Endothelial cell of umbilical vein (primary cell): ENCODE measurements around the gene EYS. TPM values are rescaled to one million over a fixed set of nuclear protein-coding genes. Genes with fewer than 3 reads are reported as not detected.

ENCODE experiments used
- BruUV-seq: library from RNA; stranded (reverse); fragments of 400-500 nt; replicated peaks from 2 replicates; lab custom pipeline; 2021; lab: Mats Ljungman, UMichigan
- CTCF ChIA-PET: fragments of 300-600, 350-600 bp; sonication (Branson Sonifier 250); formaldehyde crosslinking; loops from one replicate; lab custom pipeline; 2021; ENCODE audit warnings: antibody characterized with exemption, inconsistent platforms; lab: Charles Lee
- POLR2A ChIA-PET: fragments of 300-600, 350-600 bp; sonication (Branson Sonifier 250); formaldehyde crosslinking; loops from one replicate; lab custom pipeline; 2021; ENCODE audit warnings: antibody characterized with exemption, inconsistent platforms; lab: Charles Lee
- DNase-seq: peaks from one replicate; pipeline ENCODE4 v3.0.0-alpha.2; 2011; ENCODE audit warnings: low read depth, low spot score
- FAIRE-seq: peaks from 2 replicates; lab custom pipeline; 2011; peaks lifted over from hg19 to GRCh38; lab: Jason Lieb, UNC
- H2AFZ ChIP-seq: 2 replicates; pipeline ENCODE4 v1.6.0; 2012; ENCODE audit warnings: low read depth, low read length, control low read depth, inconsistent platforms
- H3K27ac ChIP-seq: 2 replicates; pipeline ENCODE4 v1.5.1; 2011; ENCODE audit warnings: low read depth, mild to moderate bottlenecking, control low read depth, low read length, moderate library complexity; ENCODE audit not compliant: insufficient read depth
- H3K27me3 ChIP-seq, 2 experiments: 2 replicates each; pipeline versions ENCODE4 v1.6.0 to v1.6.1; 2011; ENCODE audit warnings: low read length in 2 of 2, mixed read lengths in 1 of 2; ENCODE audit not compliant: control insufficient read depth in 2 of 2, insufficient read depth in 2 of 2
- H3K36me3 ChIP-seq, 2 experiments: 2 replicates in 1 of 2; 3 replicates in 1 of 2; pipeline ENCODE4 v1.5.1; 2011; ENCODE audit warnings: low read length in 2 of 2, mild to moderate bottlenecking in 1 of 2, moderate library complexity in 1 of 2; ENCODE audit not compliant: control insufficient read depth in 2 of 2, insufficient read depth in 2 of 2; ENCODE audit errors: extremely low read depth in 1 of 2
- H3K4me1 ChIP-seq: 3 replicates; pipeline ENCODE4 v1.5.1; 2011; ENCODE audit warnings: mild to moderate bottlenecking, low read length; ENCODE audit not compliant: control insufficient read depth, insufficient read depth; ENCODE audit errors: extremely low read depth
- H3K4me2 ChIP-seq: 2 replicates; pipeline ENCODE4 v1.6.1; 2011; ENCODE audit warnings: low read length, control low read depth, mixed read lengths; ENCODE audit not compliant: insufficient read depth
- H3K4me3 ChIP-seq, 3 experiments: fragments of 200-600 bp in 1 of 3; sonication (generic), shearing (Covaris generic) in 1 of 3; replicated peaks in 1 of 3; 2 replicates each; pipeline ENCODE4 v1.5.1; 2011 to 2016; ENCODE audit warnings: control low read depth in 3 of 3, low read length in 3 of 3, mild to moderate bottlenecking in 2 of 3, inconsistent platforms in 1 of 3, low read depth in 1 of 3, moderate library complexity in 1 of 3; ENCODE audit not compliant: insufficient read depth in 1 of 3
- H3K79me2 ChIP-seq: 2 replicates; pipeline ENCODE4 v1.6.0; 2012; ENCODE audit warnings: low read length, inconsistent platforms; ENCODE audit not compliant: control insufficient read depth, insufficient read depth
- H3K9ac ChIP-seq: replicated peaks from 2 replicates; pipeline ENCODE3; 2011; ENCODE audit warnings: low read length, control low read depth; ENCODE audit not compliant: insufficient read depth; ENCODE audit errors: extremely low read depth
- H3K9me1 ChIP-seq: replicated peaks from 3 replicates; pipeline ENCODE4 v1.6.0; 2011; ENCODE audit warnings: mild to moderate bottlenecking, low read length; ENCODE audit not compliant: control insufficient read depth, insufficient read depth; ENCODE audit errors: extremely low read depth
- H3K9me3 ChIP-seq: replicated peaks from 2 replicates; pipeline ENCODE4 v1.5.1; 2012; ENCODE audit warnings: low read length, inconsistent platforms; ENCODE audit not compliant: control insufficient read depth, insufficient read depth
- H4K20me1 ChIP-seq: replicated peaks from 2 replicates; pipeline ENCODE3; 2011; ENCODE audit warnings: mild to moderate bottlenecking, low read length; ENCODE audit not compliant: control insufficient read depth, insufficient read depth; ENCODE audit errors: extremely low read depth
- CTCF ChIP-seq, 2 donors: IDR thresholded peaks; 1 replicate in 1 of 2; 2 replicates in 1 of 2; pipeline ENCODE4 v1.5.1; 2011; ENCODE audit warnings: low read length in 2 of 2, mild to moderate bottlenecking in 2 of 2, moderate library complexity in 2 of 2, control low read depth in 1 of 2, inconsistent platforms in 1 of 2, low read depth in 1 of 2; ENCODE audit not compliant: insufficient read depth in 1 of 2; ENCODE audit errors: extremely low read depth in 1 of 2
- EZH2 ChIP-seq: IDR thresholded peaks from 2 replicates; pipeline ENCODE4 v1.6.1; 2012; ENCODE audit warnings: borderline replicate concordance, low read depth, mild to moderate bottlenecking, moderate library complexity, low read length, inconsistent platforms; ENCODE audit not compliant: severe bottlenecking
- FOS ChIP-seq: IDR thresholded peaks from 2 replicates; pipeline ENCODE4 v1.6.1; 2011; ENCODE audit warnings: mild to moderate bottlenecking, low read length, moderate library complexity, borderline replicate concordance; ENCODE audit not compliant: insufficient read depth
- GATA2 ChIP-seq: IDR thresholded peaks from 2 replicates; pipeline ENCODE4 v1.7.0; 2011; ENCODE audit warnings: low read depth, mild to moderate bottlenecking, moderate library complexity, mixed read lengths, low read length; ENCODE audit not compliant: insufficient read length, insufficient read depth
- JUN ChIP-seq: IDR thresholded peaks from 2 replicates; pipeline ENCODE4 v1.6.1; 2011; ENCODE audit warnings: borderline replicate concordance, low read depth; ENCODE audit not compliant: insufficient read length, insufficient read depth
- MAX ChIP-seq: IDR thresholded peaks from 2 replicates; pipeline ENCODE4 v1.6.1; 2011; ENCODE audit not compliant: insufficient read depth, insufficient read length
- MYC ChIP-seq: IDR thresholded peaks from one replicate; pipeline ENCODE4 v1.6.1; 2011; ENCODE audit warnings: mild to moderate bottlenecking, low read depth, low read length
- POLR2A ChIP-seq: IDR thresholded peaks from 2 replicates; pipeline ENCODE4 v1.6.1; 2012; ENCODE audit warnings: low read depth, mild to moderate bottlenecking, control low read depth, low read length
- POLR2AphosphoS5 ChIP-seq: IDR thresholded peaks from 2 replicates; pipeline ENCODE4 v1.6.1; 2012; ENCODE audit warnings: low read depth, mild to moderate bottlenecking, control low read depth, low read length, moderate library complexity; ENCODE audit not compliant: insufficient read depth
- dilution Hi-C: fragments of 300-500 bp; cut with MboI; formaldehyde crosslinking; loops from one replicate; pipeline ENCODE4 v1.15.0; 2019; ENCODE audit warnings: low sequenced_read_pairs; ENCODE audit not compliant: extremely low pct_ligation_motif_present
- intact Hi-C: fragments of 100-400 bp; cut with micrococcal nuclease; formaldehyde crosslinking; loops from one replicate; pipeline ENCODE4 v1.10.0; 2022
- polyA plus RNA-seq, 4 experiments: library from polyadenylated mRNA; depleted of rRNA in 3 of 4; stranded (reverse) in 3 of 4; unstranded in 1 of 4; fragments of >200 nt; gene quantifications; 2 replicates each; pipeline versions ENCODE4 v1.2.1 to v1.2.3, GENCODE V29; 2011 to 2012; ENCODE audit warnings: missing spikeins in 1 of 4
- total RNA-seq: library from RNA; stranded (reverse); gene quantifications from 2 replicates; pipeline ENCODE4 v1.2.3, GENCODE V29; 2021

EYS gene
- total and polyA plus RNA-seq, 2 donors (not counting 3 experiments of a cell fraction or from before 2014, with no cell fraction given), result 0.01 to 0.27 TPM

GRCh38 chr6:65546894-65547293 lies 160.1 kb downstream of the EYS start:
- Histone ChIP-seq H3K9me1 (no peaks in the 10 kb centered on the region), H3K79me2 (no peaks in the 10 kb centered on the region), H4K20me1 (no peaks in the 10 kb centered on the region), H3K4me3 (no peak overlapping the region), H3K4me2 (no peak overlapping the region), H3K9me3 (no peaks in the 10 kb centered on the region), H3K36me3 (no peaks in the 10 kb centered on the region), H3K4me1 (no peaks in the 10 kb centered on the region), H3K9ac (no peak overlapping the region), H3K27me3 (no peaks in the 10 kb centered on the region), H3K27ac (no peak overlapping the region), H2AFZ (no peak overlapping the region)
- FAIRE-seq (no peak), DNase-seq (no peak)
- TF ChIP-seq CTCF (IDR thresholded peaks at IDR 0.05; ENCODE audit: extremely low read depth in 1 of 2, insufficient read depth in 1 of 2, low read depth in 1 of 2, low read length in 2 of 2), result no peak
- dilution Hi-C loops, result no loop called here
- intact Hi-C loops, result no loop called here
- no TSS peak for BruUV-seq
- ChIA-PET POLR2A (no interaction called here), CTCF (no interaction called here)

- Histone ChIP-seq H2AFZ (no peak overlapping the region), H3K4me1 (no peaks in the 10 kb centered on the region), H3K79me2 (no peaks in the 10 kb centered on the region), H3K27ac (no peak overlapping the region), H3K9ac (no peak overlapping the region), H3K4me2 (no peak overlapping the region), H3K36me3 (no peaks in the 10 kb centered on the region), H3K27me3 (no peaks in the 10 kb centered on the region), H3K9me3 (no peaks in the 10 kb centered on the region), H3K9me1 (no peaks in the 10 kb centered on the region), H4K20me1 (no peaks in the 10 kb centered on the region), H3K4me3 (no peak overlapping the region)
- no peak for DNase-seq
- no TSS peak for BruUV-seq
- POLR2A ChIA-PET, result no interaction called here
- dilution Hi-C loops, result no loop called here
- TF ChIP-seq FOS, result no peak
- TF ChIP-seq GATA2, result no peak
- no peak for TF ChIP-seq POLR2A
- TF ChIP-seq JUN, result no peak
- TF ChIP-seq EZH2, result no peak
- TF ChIP-seq MAX, result no peak
- TF ChIP-seq POLR2AphosphoS5, result no peak
- TF ChIP-seq CTCF (IDR thresholded peaks at IDR 0.05; ENCODE audit: extremely low read depth in 1 of 2, insufficient read depth in 1 of 2, low read depth in 1 of 2, low read length in 2 of 2), result no peak
- TF ChIP-seq MYC, result no peak
- intact Hi-C loops, result no loop called here
- CTCF ChIA-PET, result no interaction called here
- FAIRE-seq, result no peak
These were observed 161.1 kb downstream of the EYS start for GRCh38 chr6:65545920-65546319.
